Progenitor cell of endocrine pancreas (in vitro differentiated cells): ENCODE measurements around the gene ACOX3. TPM values are rescaled to one million over a fixed set of nuclear protein-coding genes. Genes with fewer than 3 reads are reported as not detected.

Source experiments
- DNase-seq: peaks from one replicate; pipeline ENCODE4 v3.0.0; 2021; ENCODE audit warnings: low spot score; ENCODE audit not compliant: unreplicated experiment
- H3K27ac Mint-ChIP-seq: 2 replicates; pipeline ENCODE4 v1.8.0; 2021; ENCODE audit warnings: mild to moderate bottlenecking, moderate library complexity, mixed read lengths
- H3K27me3 Mint-ChIP-seq: 2 replicates; pipeline ENCODE4 v1.8.0; 2021; ENCODE audit warnings: mixed read lengths
- H3K36me3 Mint-ChIP-seq: 2 replicates; pipeline ENCODE4 v1.8.0; 2022; ENCODE audit warnings: mixed read lengths; ENCODE audit not compliant: insufficient read depth
- H3K4me1 Mint-ChIP-seq: 2 replicates; pipeline ENCODE4 v1.8.0; 2021; ENCODE audit warnings: low read depth, mixed read lengths
- H3K4me3 Mint-ChIP-seq: 2 replicates; pipeline ENCODE4 v1.8.0; 2021; ENCODE audit warnings: low read depth, mild to moderate bottlenecking, moderate library complexity, mixed read lengths
- H3K9me3 Mint-ChIP-seq: 2 replicates; pipeline ENCODE4 v1.8.0; 2021; ENCODE audit warnings: low read depth, mixed read lengths
- CTCF ChIP-seq: fragments of 200-600 bp; sonication (generic); IDR thresholded peaks from one replicate; pipeline ENCODE4 v1.5.0; 2021; ENCODE audit warnings: antibody characterized with exemption, mild to moderate bottlenecking; ENCODE audit not compliant: unreplicated experiment
- total RNA-seq: library from RNA; stranded (reverse); gene quantifications from 2 replicates; pipeline ENCODE4 v1.2.1, GENCODE V29; 2021

Gene ACOX3
- total RNA-seq, 1 donor from 2014 or later, result 22.6 TPM

GRCh38 chr4:8442596-8443358, 2.3 kb upstream of the ACOX3 start:
- Mint-ChIP-seq H3K9me3 (peaks cover 11% of the 10 kb centered on the region), H3K27ac (peak overlapping the region; percentile 82), H3K27me3 (no peaks in the 10 kb centered on the region), H3K36me3 (peaks cover 7% of the 10 kb centered on the region), H3K4me3 (peak overlapping the region; percentile 98), H3K4me1 (peaks cover 33% of the 10 kb centered on the region)
- no peak for TF ChIP-seq CTCF
- DNase-seq, result no peak

GRCh38 chr4:8441499-8442091, 1.1 kb upstream of the ACOX3 start:
- Mint-ChIP-seq H3K4me1 (peaks cover 40% of the 10 kb centered on the region), H3K36me3 (peaks cover 7% of the 10 kb centered on the region), H3K27ac (peak overlapping the region; percentile 88), H3K4me3 (peak overlapping the region; percentile 98), H3K27me3 (no peaks in the 10 kb centered on the region), H3K9me3 (peaks cover 11% of the 10 kb centered on the region)
- no peak for TF ChIP-seq CTCF
- no peak for DNase-seq

GRCh38 chr4:8439914-8440491, 520 bp downstream of the ACOX3 start:
- Mint-ChIP-seq H3K4me3 (peak overlapping the region; percentile 98), H3K9me3 (peaks cover 11% of the 10 kb centered on the region), H3K36me3 (peaks cover 7% of the 10 kb centered on the region), H3K4me1 (peaks cover 40% of the 10 kb centered on the region), H3K27me3 (no peaks in the 10 kb centered on the region), H3K27ac (peak overlapping the region; percentile 99)
- no peak for DNase-seq
- no peak for TF ChIP-seq CTCF

GRCh38 chr4:8439168-8439567, 1.4 kb downstream of the ACOX3 start:
- TF ChIP-seq CTCF, result no peak
- peaks cover 11% of the 10 kb centered on the region for H3K9me3 Mint-ChIP-seq
- DNase-seq, result no peak
- peaks cover 7% of the 10 kb centered on the region for H3K36me3 Mint-ChIP-seq
- peaks cover 40% of the 10 kb centered on the region for H3K4me1 Mint-ChIP-seq
- peak overlapping the region; percentile 58 for H3K4me3 Mint-ChIP-seq
- H3K27me3 Mint-ChIP-seq, result no peaks in the 10 kb centered on the region
- no peak overlapping the region for H3K27ac Mint-ChIP-seq

GRCh38 chr4:8438743-8439142, 1.8 kb downstream of the ACOX3 start:
- Mint-ChIP-seq H3K9me3 (peaks cover 11% of the 10 kb centered on the region), H3K27ac (no peak overlapping the region), H3K36me3 (peaks cover 7% of the 10 kb centered on the region), H3K4me3 (peak overlapping the region; percentile 58), H3K4me1 (peaks cover 40% of the 10 kb centered on the region), H3K27me3 (no peaks in the 10 kb centered on the region)
- no peak for DNase-seq
- TF ChIP-seq CTCF, result no peak
